Liver (tissue), 3 donors: ENCODE measurements around the gene PHC2.

ENCODE experiments used
- CTCF ChIP-seq: fragments of 150-350 bp; IDR thresholded peaks from 2 replicates; pipeline ENCODE4 v1.5.1; 2017; ENCODE audit warnings: improper control_type of control experiment, low read depth, low read length; ENCODE audit not compliant: missing input control
- EGR1 ChIP-seq, 2 donors: IDR thresholded peaks; 2 replicates each; pipeline ENCODE4 v1.6.1; 2016 to 2018; ENCODE audit warnings: antibody characterized with exemption in 2 of 2, low read depth in 2 of 2
- FOXA1 ChIP-seq: IDR thresholded peaks from 2 replicates; pipeline ENCODE4 v1.6.1; 2016; ENCODE audit warnings: antibody characterized with exemption
- GABPA ChIP-seq, 2 donors: IDR thresholded peaks in 1 of 2; conservative IDR thresholded peaks in 1 of 2; 2 replicates each; pipeline ENCODE4 v1.6.1; 2016; ENCODE audit warnings: antibody characterized with exemption in 2 of 2, mild to moderate bottlenecking in 1 of 2, moderate library complexity in 1 of 2
- HNF4G ChIP-seq: IDR thresholded peaks from 2 replicates; pipeline ENCODE4 v1.6.1; 2016; ENCODE audit warnings: antibody characterized with exemption
- JUND ChIP-seq, 2 donors: IDR thresholded peaks; 2 replicates each; pipeline ENCODE4 v1.6.1; 2016; ENCODE audit warnings: antibody characterized with exemption in 2 of 2
- RAD21 ChIP-seq, 2 donors: IDR thresholded peaks; 2 replicates each; pipeline ENCODE4 v1.6.1; 2016; ENCODE audit warnings: antibody characterized with exemption in 2 of 2, mild to moderate bottlenecking in 2 of 2
- REST ChIP-seq: IDR thresholded peaks from 2 replicates; pipeline ENCODE4 v1.6.1; 2016; ENCODE audit warnings: antibody characterized with exemption, mild to moderate bottlenecking
- RXRA ChIP-seq, 2 donors: IDR thresholded peaks; 2 replicates each; pipeline ENCODE4 v1.6.1; 2017 to 2018; ENCODE audit warnings: antibody characterized with exemption in 2 of 2, mild to moderate bottlenecking in 1 of 2
- SP1 ChIP-seq: IDR thresholded peaks from 2 replicates; pipeline ENCODE4 v1.6.1; 2018; ENCODE audit warnings: antibody characterized with exemption, mild to moderate bottlenecking
- TAF1 ChIP-seq: conservative IDR thresholded peaks from 2 replicates; pipeline ENCODE4 v1.6.1; 2016; ENCODE audit warnings: antibody characterized with exemption, mild to moderate bottlenecking
- YY1 ChIP-seq: IDR thresholded peaks from 2 replicates; pipeline ENCODE4 v1.6.1; 2016; ENCODE audit warnings: antibody characterized with exemption, mild to moderate bottlenecking
- TF ChIP-seq, protein P1 (sequence below): IDR thresholded peaks from 2 replicates; pipeline ENCODE4 v1.6.1; 2016; ENCODE audit warnings: antibody characterized with exemption
- TF ChIP-seq, protein P2 (sequence below): IDR thresholded peaks from 2 replicates; pipeline ENCODE4 v1.6.1; 2016; ENCODE audit warnings: antibody characterized with exemption
- donor health status: healthy.
- donor health status: healthy.

GRCh38 chr1:33331444-33332356 lies 99.2 kb downstream of the PHC2 start:
- TF ChIP-seq CTCF (no peak), FOXA1 (no peak), JUND (IDR thresholded peaks at IDR 0.05) (no peak), SP1 (no peak), REST (no peak), HNF4G (no peak), YY1 (no peak), EGR1 (IDR thresholded peaks at IDR 0.05; ENCODE audit: low read depth in 2 of 2) (no peak), GABPA (IDR thresholded peaks at IDR 0.05 in 1 of 2, conservative IDR thresholded peaks at IDR 0.05 in 1 of 2) (no peak), TAF1 (no peak), RAD21 (IDR thresholded peaks at IDR 0.05) (no peak), RXRA (IDR thresholded peaks at IDR 0.05) (no peak)
- TF ChIP-seq, protein P1, sequence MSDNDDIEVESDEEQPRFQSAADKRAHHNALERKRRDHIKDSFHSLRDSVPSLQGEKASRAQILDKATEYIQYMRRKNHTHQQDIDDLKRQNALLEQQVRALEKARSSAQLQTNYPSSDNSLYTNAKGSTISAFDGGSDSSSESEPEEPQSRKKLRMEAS: no peak
- TF ChIP-seq, protein P2, sequence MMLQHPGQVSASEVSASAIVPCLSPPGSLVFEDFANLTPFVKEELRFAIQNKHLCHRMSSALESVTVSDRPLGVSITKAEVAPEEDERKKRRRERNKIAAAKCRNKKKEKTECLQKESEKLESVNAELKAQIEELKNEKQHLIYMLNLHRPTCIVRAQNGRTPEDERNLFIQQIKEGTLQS: no peak
